Uterine smooth muscle cell (primary cell): ENCODE results near the gene RPL31. TPM values are rescaled to one million over a fixed set of nuclear protein-coding genes. Genes with fewer than 3 reads are reported as not detected.

Experiments used
- total RNA-seq: library from RNA; depleted of rRNA; stranded (reverse); fragments of >200 nt; gene quantifications from 2 replicates; pipeline ENCODE4 v1.2.3, GENCODE V29; 2014

RPL31 gene
- total RNA-seq, result 802 and 946 TPM in 2 replicates

GRCh38 chr2:101001691-101002561 lies at the start of gene RPL31:
Gene RPL31, plus strand, starts transcription at chr2:101002289. Its CDS starts 413 bp downstream, at chr2:101002702.

Other genes starting within 250 kb of the RPL31 start
- gene NPAS2, start 182.2 kb upstream of the RPL31 start, total RNA-seq, result 7.2 and 14.4 TPM in 2 replicates
- 8.4 and 10.3 TPM in 2 replicates for gene TBC1D8, start 149.1 kb downstream of the RPL31 start, total RNA-seq